Embryonic facial prominence (tissue), 1 donor: ENCODE measurements around the gene MAP3K9.
"Not testable (repeated sequence)": the region's sequence is repeated elsewhere in the genome, so short reads cannot be mapped to it uniquely, and the experiment has no call there.

Experiments
- DNase-seq: peaks from one replicate; pipeline ENCODE4 v3.0.0-alpha.2; 2016; ENCODE audit errors: extremely low spot score

MAP3K9 gene

GRCh38 chr14:70724944-70725343, 84.4 kb downstream of the MAP3K9 start:
- no peak for DNase-seq

DNA sequence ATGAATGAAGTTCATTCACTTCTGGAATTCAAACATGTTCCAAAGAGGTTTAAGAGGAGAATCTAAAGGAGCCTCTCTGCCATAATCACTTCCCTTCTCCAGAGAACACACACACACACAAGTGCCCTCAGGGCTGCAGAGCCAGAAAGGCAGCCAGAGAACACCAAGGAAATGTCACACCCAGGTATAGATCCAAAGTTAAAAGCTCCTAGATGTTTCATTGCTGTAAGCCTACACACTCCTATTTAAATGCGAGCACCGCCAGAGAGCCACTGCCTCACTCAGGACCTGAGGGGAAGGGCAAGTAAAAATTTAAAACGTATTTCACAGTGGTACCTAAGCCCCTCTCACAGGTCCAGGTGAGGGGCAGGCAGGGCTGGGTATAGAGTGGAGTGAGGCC, 85.2 kb downstream of the MAP3K9 start:
- DNase-seq, result no peak

DNA sequence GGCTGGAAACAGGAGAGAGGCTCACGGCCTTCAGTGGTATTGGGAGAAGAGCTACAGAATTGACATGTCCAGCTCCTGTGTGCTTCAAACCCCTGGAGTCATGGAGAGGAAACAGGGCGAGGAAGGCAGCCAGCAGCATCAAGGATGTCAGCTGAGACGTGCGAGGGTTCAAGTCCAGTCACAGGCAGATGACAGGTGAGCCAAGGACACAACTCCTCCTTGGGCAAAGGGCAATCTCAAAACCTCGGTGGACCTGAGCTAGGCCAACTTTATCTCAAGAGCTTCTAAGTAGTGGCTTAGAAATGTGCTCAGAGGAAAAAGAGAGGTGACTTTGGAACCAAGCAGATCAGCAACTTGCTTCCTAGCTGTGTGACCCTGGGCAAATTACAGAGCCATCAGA, 86.0 kb downstream of the MAP3K9 start:
- no peak for DNase-seq

- DNase-seq, result no peak
These were observed 86.9 kb downstream of the MAP3K9 start for GRCh38 chr14:70722418-70722817.

DNA sequence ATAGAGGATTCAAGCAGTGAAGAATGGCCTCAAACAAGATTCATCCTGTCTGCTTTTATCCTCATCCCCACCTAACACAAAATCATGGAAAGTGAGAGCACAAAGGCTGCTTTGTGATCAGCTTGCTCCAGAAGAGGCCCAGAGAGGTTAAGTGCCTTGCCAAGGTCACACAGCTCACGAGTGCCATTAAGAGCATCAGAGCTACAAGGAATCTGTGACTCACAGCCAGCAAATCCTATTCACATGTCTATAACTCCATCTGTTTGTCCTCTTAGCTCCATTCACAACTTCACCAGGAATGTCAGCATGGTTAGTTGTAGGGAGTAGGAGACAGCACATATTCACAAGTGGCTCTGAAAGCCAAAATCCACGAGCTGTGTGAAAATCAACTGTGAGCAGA, 87.8 kb downstream of the MAP3K9 start:
- DNase-seq, result no peak

DNA sequence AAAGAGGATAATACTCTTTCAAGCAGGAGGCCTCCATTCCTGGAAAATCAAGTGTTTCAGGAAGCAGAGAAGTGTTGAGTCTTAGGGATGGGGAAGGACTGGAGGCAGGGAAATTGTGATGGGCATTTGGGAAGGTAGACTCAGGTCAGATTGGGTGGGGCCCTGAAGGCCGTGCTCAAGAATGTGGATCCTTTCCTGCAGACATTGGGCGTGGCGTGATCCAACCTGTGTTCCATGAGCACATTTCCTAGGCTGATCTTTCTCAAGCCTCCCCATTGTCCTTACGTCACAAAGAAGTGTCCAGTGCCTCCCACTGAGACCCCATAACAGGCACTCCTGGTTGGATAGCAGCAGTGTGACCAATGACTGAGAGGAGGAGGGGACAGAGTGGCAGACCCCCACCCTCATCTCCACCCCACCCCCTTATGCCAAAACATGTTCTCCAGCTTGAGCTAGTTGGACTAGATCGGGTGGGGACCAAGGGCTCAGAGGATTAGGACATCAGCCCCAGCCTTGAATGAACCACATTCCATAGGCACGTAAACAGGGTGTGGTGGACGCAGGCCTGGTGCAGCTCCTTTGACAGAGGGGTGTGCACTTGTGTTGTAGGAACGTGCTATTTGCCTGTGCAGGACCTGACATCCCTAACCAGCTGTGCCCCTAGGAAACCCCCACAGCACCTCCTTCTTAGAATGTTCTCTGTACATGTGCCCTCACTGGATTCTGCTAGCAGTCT, 90.8 kb downstream of the MAP3K9 start:
- DNase-seq, result no peak

DNA sequence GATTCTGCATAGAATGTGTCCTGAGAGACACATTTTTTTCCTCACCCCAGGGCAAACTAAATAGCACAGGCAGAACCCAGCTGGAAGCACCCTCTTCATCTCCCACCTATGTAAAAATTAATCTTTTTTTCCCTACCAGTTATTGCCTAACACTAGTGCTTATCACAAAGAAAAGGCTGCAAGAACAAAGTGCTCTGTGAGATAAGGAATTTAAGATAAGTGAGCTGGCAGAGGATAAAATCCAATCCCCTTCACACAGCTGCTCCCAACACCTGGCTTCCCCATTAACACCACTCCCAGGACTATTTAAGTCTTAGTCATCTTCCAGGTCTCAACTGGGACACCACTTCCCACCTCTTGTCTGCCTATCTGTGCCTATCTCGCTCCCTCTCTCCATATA, 92.4 kb downstream of the MAP3K9 start:
- no peak for DNase-seq

- no peak for DNase-seq
These were observed 92.8 kb downstream of the MAP3K9 start for GRCh38 chr14:70716483-70716882.

GRCh38 chr14:70714055-70714550, 95.2 kb downstream of the MAP3K9 start:
- DNase-seq, result peak; percentile 43

GRCh38 chr14:70713511-70713916, 95.8 kb downstream of the MAP3K9 start:
- no peak for DNase-seq

DNA sequence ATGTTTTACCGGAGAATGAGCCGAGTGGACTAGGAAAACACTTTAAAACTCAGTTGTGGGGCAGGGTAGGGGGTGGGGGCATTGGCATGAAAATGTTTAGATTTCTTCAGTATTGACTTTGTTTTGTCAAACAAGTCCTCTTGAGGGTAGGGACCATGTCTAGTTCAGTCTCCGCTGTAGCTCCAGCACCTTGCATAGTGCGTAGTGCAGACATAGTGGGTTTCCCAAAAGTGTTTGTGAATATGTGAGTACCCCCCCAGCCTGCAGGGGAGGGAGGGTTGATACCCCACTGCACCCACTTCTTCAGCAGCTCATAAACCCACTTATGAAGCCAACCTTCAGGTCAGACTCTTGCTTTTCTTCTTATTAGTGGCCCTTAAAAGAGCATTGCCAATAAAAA, 96.2 kb downstream of the MAP3K9 start:
- no peak for DNase-seq

DNA sequence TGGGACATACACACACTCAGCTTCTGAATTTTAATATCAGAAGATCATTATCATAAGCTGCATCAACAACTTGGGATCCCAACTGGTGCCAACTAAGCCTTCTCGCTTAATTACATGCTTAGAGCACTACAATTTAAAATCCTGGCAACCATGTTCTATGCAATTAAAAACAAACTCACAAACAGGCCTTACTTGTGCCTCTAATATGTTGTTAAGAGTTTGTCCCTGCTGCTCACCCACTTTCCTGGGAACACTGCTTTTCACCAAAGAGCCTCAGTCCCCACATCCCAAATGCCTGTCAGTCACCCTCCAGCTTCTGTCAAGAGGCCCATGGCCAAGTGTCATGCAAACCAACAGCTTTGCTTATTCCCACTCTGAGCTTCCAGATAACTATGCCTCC, 97.9 kb downstream of the MAP3K9 start:
- no peak for DNase-seq

DNA sequence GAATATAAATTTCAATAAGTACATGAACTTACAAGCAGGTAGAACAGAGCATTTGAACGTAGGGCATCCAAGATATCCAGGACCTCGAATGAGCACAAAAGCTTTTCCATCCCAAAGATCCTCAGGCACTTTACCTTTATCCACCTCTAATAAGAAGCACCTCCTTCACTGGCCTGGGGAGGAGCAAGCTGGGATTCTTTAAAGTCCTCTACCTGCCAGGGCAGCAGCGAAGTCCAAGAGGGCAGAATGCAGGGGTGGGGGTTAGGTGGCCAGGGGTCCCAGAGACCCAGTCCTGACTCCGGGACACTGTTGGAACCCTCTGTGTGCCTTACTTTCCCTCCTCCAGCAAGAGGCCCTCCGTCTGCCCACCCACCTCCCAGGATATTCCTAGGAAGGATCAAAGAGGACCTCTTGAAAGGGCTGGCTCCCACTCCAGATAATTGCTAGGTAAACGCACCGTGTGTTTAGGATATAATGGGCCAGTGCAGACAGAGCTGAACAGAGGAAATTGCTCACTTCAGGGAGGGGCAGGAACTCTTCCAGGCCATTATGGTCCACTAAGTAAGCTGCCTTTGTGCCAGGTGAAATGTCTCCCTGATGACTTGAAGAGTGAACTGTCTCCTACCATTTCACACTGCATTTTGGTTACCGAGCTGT, 99.5 kb downstream of the MAP3K9 start:
- no peak for DNase-seq

- no peak for DNase-seq
These were observed 100.4 kb downstream of the MAP3K9 start for GRCh38 chr14:70708717-70709570.

DNA sequence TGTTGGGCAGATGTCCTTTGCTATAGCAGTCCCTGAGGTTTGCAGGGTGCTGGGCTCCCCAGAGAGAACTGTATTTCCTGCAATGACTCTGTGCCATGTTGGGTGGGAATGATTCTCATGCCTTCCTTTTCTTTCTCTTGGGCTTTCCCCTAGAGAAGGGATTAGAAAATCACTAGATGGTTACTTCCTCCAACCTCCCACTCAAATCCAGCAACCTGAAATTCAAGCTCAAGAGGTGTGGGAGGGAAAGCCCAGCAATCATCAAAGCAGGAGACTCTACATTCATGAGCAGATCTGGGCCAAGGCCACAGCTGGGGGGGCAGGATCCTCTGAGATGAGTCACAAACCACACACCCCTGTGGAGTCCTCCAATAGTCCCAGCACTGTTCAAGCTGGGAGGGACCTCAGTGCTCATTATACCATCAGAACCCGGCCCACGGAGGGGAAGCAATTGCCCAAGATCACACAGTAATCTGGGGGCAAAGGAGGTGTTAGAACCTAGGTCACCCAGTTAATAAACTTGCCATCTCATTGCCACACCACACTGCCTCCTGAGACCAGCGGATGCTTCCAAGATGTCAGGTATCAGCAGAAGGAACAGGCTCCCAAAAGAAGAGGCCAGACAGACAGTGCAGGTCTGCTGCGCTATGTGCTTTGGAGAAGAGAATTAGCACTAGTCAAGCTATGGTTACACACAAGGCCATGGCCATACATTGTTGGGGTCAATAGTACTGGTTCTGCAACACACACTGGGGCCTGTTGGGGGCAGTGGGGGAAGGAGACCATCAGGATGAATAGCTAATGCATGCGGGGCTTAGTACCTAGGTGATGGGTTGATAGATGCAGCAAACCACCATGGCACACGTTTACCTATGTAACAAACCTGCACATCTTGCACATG, 101.9 kb downstream of the MAP3K9 start:
- DNase-seq, result no peak

DNA sequence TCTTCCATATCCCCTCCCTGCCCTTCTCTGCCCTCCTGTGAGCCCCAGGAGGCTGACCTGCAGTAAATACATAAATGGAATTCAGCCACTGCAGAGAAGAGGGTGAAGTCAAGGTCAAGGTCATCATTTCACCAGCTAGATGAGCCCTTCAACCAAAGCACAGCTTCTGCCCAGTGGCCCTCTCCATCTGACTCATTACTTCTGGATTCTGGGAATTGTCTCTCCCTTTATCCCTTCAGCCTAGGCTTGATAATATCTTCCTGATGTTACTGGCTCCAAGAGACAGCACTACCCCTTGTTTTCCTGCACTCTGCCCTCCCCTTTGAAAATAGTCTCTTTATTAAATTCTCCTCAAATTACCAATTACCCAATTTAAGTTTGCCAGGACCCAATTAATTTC, 103.1 kb downstream of the MAP3K9 start:
- no peak for DNase-seq

DNA sequence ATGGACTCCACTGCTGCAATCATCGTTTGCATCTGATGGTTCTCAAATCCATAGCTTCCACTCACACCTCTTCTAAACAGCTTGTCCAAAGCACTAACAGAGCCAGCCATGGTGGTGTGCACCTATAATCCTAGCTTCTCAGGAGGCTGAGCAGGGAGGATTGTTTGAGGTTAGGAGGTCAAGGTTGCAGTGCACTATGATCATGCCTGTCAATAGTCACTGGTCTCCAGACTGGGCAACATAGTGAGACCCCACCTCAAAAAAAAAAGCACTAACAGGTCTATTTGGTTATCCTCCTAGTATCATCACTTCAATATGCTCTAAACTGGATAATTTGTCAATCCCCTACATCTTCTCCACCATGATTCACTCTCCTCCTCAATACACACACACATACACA, 104.4 kb downstream of the MAP3K9 start:
- no peak for DNase-seq

DNA sequence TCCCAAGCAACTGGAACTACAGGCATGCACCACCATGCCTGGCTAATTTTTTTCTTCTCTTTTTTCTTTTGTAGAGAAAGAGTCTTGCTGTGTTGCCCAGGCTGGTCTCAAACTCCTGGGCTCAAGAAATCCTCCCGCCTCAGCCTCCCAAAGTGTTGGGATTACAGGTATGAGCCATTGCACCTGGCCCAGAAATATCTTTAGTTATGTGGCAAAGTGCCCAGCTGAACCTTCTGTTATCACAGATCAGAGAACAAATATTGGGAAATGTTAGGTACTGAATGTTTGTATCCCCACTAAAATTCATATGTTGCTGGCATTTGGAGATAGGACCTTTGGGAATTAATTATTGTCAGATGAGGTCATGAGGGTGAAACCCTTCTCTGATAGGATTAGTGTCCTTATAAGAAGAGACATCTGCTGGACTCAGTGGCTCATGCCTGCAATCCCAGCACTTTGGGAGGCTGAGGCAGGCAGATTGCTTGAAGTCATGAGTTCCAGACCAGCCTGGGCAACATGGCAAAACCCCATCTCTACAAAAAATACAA, 105.6 kb downstream of the MAP3K9 start:
- not testable (repeated sequence) for DNase-seq

- DNase-seq, result no peak
These were observed 107.2 kb downstream of the MAP3K9 start for GRCh38 chr14:70702161-70702560.

DNA sequence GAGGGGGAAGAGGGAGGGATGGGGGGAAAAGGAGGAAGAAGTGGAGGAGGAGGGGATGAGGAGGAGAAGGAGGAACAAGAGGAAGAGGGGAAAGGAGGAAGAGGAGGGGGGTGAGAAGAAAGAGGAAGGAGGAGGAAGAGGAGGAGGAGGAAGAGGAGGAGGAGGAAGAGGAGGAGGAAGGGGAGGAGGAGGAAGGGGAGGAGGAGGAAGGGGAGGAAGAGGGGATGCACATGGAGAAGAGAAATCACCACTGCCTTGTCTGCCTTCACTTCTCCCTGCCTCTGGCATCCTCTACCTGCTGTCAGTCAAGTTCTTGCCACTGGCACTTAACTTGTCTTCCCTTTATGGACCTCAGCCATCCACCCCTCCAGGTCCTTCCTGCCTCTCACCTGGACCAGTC, 107.7 kb downstream of the MAP3K9 start:
- no peak for DNase-seq

GRCh38 chr14:70700955-70701585, 108.2 kb downstream of the MAP3K9 start:
- no peak for DNase-seq
